Fibroblast of lung (primary cell): ENCODE measurements around the gene GSG1L. TPM values are rescaled to one million over a fixed set of nuclear protein-coding genes. Genes with fewer than 3 reads are reported as not detected.
"Not testable (repeated sequence)": the region's sequence is repeated elsewhere in the genome, so short reads cannot be mapped to it uniquely, and the experiment has no call there.

Experiments used
- DNase-seq, 2 donors: peaks; one replicate each; pipeline versions ENCODE4 v3.0.0 to v3.0.0-alpha.2; 2010; ENCODE audit warnings: low read depth in 2 of 2
- H2AFZ ChIP-seq: 2 replicates; pipeline ENCODE4 v1.5.1; 2012; ENCODE audit warnings: low read length, control low read depth, inconsistent platforms
- H3K27ac ChIP-seq: 2 replicates; pipeline ENCODE4 v1.5.1; 2011; ENCODE audit warnings: low read length, control low read depth; ENCODE audit not compliant: insufficient read depth
- H3K27me3 ChIP-seq: 2 replicates; pipeline ENCODE4 v1.5.1; 2011; ENCODE audit warnings: mild to moderate bottlenecking, low read length; ENCODE audit not compliant: control insufficient read depth, insufficient read depth
- H3K36me3 ChIP-seq: 2 replicates; pipeline ENCODE4 v1.5.1; 2011; ENCODE audit warnings: low read length; ENCODE audit not compliant: control insufficient read depth, insufficient read depth
- H3K4me1 ChIP-seq: 2 replicates; pipeline ENCODE4 v1.5.1; 2011; ENCODE audit warnings: low read length; ENCODE audit not compliant: control insufficient read depth, insufficient read depth; ENCODE audit errors: extremely low read depth
- H3K4me2 ChIP-seq: 2 replicates; pipeline ENCODE4 v1.5.1; 2011; ENCODE audit warnings: low read length, control low read depth; ENCODE audit not compliant: insufficient read depth; ENCODE audit errors: extremely low read depth
- H3K4me3 ChIP-seq, 4 experiments: fragments of 200-600 bp in 1 of 4; sonication (generic) in 1 of 4; replicated peaks in 1 of 4; 2 replicates each; pipeline ENCODE4 v1.5.1; 2011 to 2016; ENCODE audit warnings: low read length in 4 of 4, low read depth in 3 of 4, mild to moderate bottlenecking in 3 of 4, control low read depth in 2 of 4, inconsistent platforms in 1 of 4, mixed read lengths in 1 of 4; ENCODE audit not compliant: insufficient read depth in 1 of 4; ENCODE audit errors: control extremely low read depth in 1 of 4
- H3K79me2 ChIP-seq: 2 replicates; pipeline ENCODE4 v1.5.1; 2012; ENCODE audit warnings: mild to moderate bottlenecking, low read length, inconsistent platforms; ENCODE audit not compliant: control insufficient read depth, insufficient read depth
- H3K9ac ChIP-seq: 2 replicates; pipeline ENCODE4 v1.5.1; 2011; ENCODE audit warnings: mild to moderate bottlenecking, low read length, control low read depth; ENCODE audit not compliant: insufficient read depth
- H3K9me3 ChIP-seq: 2 replicates; pipeline ENCODE4 v1.5.1; 2012; ENCODE audit warnings: low read depth, low read length; ENCODE audit not compliant: control insufficient read depth, insufficient read depth
- H4K20me1 ChIP-seq: 2 replicates; pipeline ENCODE4 v1.5.1; 2011; ENCODE audit warnings: low read length; ENCODE audit not compliant: control insufficient read depth, insufficient read depth; ENCODE audit errors: extremely low read depth
- EZH2 ChIP-seq: IDR thresholded peaks from 2 replicates; pipeline ENCODE4 v1.5.1; 2012; ENCODE audit warnings: low read length, control low read depth, mild to moderate bottlenecking; ENCODE audit errors: missing control alignments
- polyA plus RNA-seq, 2 donors: library from polyadenylated mRNA; depleted of rRNA in 1 of 2; stranded (reverse) in 1 of 2; unstranded in 1 of 2; fragments of >200 nt; gene quantifications; 2 replicates each; pipeline ENCODE4 v1.2.1, GENCODE V29; 2011 to 2012; ENCODE audit warnings: missing spikeins in 1 of 2
- total RNA-seq: library from RNA; depleted of rRNA; stranded (reverse); fragments of >200 nt; gene quantifications from 2 replicates; pipeline ENCODE4 v1.2.1, GENCODE V29; 2014
- TF ChIP-seq, protein P1 (sequence below), 2 donors: IDR thresholded peaks in 1 of 2; conservative IDR thresholded peaks in 1 of 2; 1 replicate in 1 of 2; 2 replicates in 1 of 2; pipeline ENCODE4 v1.5.1; 2011 to 2012; ENCODE audit warnings: low read length in 2 of 2, control low read depth in 1 of 2, inconsistent platforms in 1 of 2, low read depth in 1 of 2, mild to moderate bottlenecking in 1 of 2

GSG1L gene
- total and polyA plus RNA-seq, 2 donors (not counting 1 experiment from before 2014, with no cell fraction given) = not detected

DNA sequence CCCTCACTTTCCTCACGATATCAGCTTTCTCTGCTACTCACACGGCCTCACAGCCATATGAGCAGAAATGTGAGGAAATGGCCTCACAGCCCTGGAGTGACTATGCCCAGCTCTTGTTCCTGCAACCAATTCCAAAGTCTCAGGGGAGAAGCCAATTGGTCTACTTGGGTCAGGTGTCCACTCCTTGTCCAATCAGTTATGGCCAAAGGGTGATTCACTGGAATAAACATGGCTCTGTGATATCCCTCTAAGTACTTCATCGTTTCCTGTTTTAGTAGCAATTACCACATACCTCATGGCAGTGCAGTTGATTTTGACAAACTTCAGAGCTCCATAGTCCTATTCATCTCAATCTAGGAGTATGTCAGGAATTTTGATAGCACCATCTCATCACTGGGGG is 318.2 kb downstream of the GSG1L start:
- H3K36me3 ChIP-seq = no peaks in the 10 kb centered on the region
- H3K4me2 ChIP-seq = no peak overlapping the region
- no peaks in the 10 kb centered on the region for H3K27me3 ChIP-seq
- no peak overlapping the region for H2AFZ ChIP-seq
- TF ChIP-seq, protein P1, sequence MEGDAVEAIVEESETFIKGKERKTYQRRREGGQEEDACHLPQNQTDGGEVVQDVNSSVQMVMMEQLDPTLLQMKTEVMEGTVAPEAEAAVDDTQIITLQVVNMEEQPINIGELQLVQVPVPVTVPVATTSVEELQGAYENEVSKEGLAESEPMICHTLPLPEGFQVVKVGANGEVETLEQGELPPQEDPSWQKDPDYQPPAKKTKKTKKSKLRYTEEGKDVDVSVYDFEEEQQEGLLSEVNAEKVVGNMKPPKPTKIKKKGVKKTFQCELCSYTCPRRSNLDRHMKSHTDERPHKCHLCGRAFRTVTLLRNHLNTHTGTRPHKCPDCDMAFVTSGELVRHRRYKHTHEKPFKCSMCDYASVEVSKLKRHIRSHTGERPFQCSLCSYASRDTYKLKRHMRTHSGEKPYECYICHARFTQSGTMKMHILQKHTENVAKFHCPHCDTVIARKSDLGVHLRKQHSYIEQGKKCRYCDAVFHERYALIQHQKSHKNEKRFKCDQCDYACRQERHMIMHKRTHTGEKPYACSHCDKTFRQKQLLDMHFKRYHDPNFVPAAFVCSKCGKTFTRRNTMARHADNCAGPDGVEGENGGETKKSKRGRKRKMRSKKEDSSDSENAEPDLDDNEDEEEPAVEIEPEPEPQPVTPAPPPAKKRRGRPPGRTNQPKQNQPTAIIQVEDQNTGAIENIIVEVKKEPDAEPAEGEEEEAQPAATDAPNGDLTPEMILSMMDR (conservative IDR thresholded peaks at IDR 0.05 in 1 of 2, IDR thresholded peaks at IDR 0.05 in 1 of 2; ENCODE audit: low read depth in 1 of 2, low read length in 2 of 2) = no peak
- TF ChIP-seq EZH2 = no peak
- H3K27ac ChIP-seq = no peak overlapping the region
- DNase-seq = no peak
- H3K9ac ChIP-seq = no peak overlapping the region
- no peaks in the 10 kb centered on the region for H3K9me3 ChIP-seq
- H3K79me2 ChIP-seq = no peaks in the 10 kb centered on the region
- no peaks in the 10 kb centered on the region for H3K4me1 ChIP-seq
- no peak overlapping the region for H3K4me3 ChIP-seq
- H4K20me1 ChIP-seq = no peaks in the 10 kb centered on the region

DNA sequence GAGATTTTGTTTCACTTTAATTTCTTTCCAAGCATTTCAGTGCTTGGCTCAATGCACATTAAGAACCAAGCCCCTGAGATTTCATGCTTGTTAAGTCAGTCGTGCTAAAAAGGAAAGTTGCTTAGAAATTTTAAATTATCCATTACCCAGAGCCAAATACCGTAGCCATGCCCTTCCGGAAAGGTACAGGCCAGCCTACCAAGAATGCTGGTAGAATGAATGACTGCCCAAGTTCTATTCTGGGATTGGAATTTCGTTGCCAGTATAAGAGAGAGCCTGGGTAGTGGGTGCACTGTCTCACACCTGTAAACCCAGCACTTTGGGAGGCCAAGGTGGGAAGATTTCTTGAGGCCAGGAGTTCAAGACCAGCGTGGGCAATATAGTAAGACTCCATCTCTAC is 319.6 kb downstream of the GSG1L start:
- no peak overlapping the region for H3K27ac ChIP-seq
- H3K27me3 ChIP-seq = no peaks in the 10 kb centered on the region
- H2AFZ ChIP-seq = no peak overlapping the region
- H3K9ac ChIP-seq = no peak overlapping the region
- H4K20me1 ChIP-seq = no peaks in the 10 kb centered on the region
- no peak overlapping the region for H3K4me2 ChIP-seq
- no peak overlapping the region for H3K4me3 ChIP-seq
- no peaks in the 10 kb centered on the region for H3K36me3 ChIP-seq
- no peaks in the 10 kb centered on the region for H3K9me3 ChIP-seq
- no peaks in the 10 kb centered on the region for H3K4me1 ChIP-seq
- H3K79me2 ChIP-seq = no peaks in the 10 kb centered on the region
- no peak for TF ChIP-seq EZH2
- TF ChIP-seq, protein P1 (conservative IDR thresholded peaks at IDR 0.05 in 1 of 2, IDR thresholded peaks at IDR 0.05 in 1 of 2; ENCODE audit: low read depth in 1 of 2, low read length in 2 of 2) = no peak
- no peak for DNase-seq

DNA sequence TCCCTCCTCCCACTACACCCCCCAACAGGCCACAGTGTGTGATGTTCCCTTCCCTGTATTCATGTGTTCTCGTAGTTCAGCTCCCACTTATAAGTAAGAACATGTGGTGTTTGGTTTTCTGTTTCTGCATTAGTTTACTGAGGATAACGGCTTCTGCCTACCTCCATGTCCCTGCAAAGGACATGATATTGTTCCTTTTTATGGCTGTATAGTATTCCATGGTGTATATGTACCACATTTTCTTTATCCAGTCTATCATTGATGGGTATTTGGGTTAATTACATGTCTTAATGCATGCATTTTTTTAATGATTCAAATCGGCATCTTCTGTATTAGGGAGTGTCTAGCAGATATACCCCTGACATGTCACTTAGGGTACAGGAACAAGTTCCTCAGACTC is 320.5 kb downstream of the GSG1L start:
- H4K20me1 ChIP-seq, H3K4me2 ChIP-seq: not testable (repeated sequence)

DNA sequence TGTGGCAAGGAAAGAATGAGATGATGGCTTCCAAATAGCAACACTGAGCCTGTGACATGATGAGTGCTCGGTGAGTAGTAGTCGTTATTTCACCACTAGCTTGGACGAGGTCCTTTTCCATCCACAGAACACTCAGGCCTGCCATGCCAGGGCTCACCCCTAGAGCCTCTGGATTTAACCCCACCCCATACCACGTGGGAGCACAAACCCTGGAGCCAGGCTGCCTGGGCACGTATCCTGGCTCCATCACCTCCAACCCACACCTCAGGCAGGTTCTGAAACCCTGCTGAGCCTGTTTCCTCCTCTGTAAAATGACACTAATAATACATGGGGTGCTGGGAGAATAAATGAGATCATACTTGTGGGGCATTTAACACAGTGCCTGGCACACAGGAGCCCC is 321.2 kb downstream of the GSG1L start:
- Histone ChIP-seq H3K36me3 (no peaks in the 10 kb centered on the region), H3K4me3 (no peak overlapping the region), H3K27me3 (no peaks in the 10 kb centered on the region), H3K4me1 (no peaks in the 10 kb centered on the region), H3K79me2 (no peaks in the 10 kb centered on the region), H4K20me1 (no peaks in the 10 kb centered on the region), H3K9ac (no peak overlapping the region), H2AFZ (no peak overlapping the region), H3K9me3 (no peaks in the 10 kb centered on the region), H3K4me2 (no peak overlapping the region), H3K27ac (no peak overlapping the region)
- no peak for TF ChIP-seq EZH2
- TF ChIP-seq, protein P1 (conservative IDR thresholded peaks at IDR 0.05 in 1 of 2, IDR thresholded peaks at IDR 0.05 in 1 of 2; ENCODE audit: low read depth in 1 of 2, low read length in 2 of 2) = no peak
- DNase-seq = no peak

More for the DNA sequence above, 320.5 kb downstream of the GSG1L start:
- H3K36me3 ChIP-seq, DNase-seq, H2AFZ ChIP-seq, H3K9ac ChIP-seq, H3K27me3 ChIP-seq, H3K4me1 ChIP-seq, H3K79me2 ChIP-seq, H3K27ac ChIP-seq, H3K9me3 ChIP-seq, H3K4me3 ChIP-seq: not testable (repeated sequence)
